ENCODE results near the gene SLAIN2. TPM values are rescaled to one million over a fixed set of nuclear protein-coding genes. Genes with fewer than 3 reads are reported as not detected.

SLAIN2 gene
- total RNA-seq, 1 experiment from 2014 or later: 81.6 TPM

DNA sequence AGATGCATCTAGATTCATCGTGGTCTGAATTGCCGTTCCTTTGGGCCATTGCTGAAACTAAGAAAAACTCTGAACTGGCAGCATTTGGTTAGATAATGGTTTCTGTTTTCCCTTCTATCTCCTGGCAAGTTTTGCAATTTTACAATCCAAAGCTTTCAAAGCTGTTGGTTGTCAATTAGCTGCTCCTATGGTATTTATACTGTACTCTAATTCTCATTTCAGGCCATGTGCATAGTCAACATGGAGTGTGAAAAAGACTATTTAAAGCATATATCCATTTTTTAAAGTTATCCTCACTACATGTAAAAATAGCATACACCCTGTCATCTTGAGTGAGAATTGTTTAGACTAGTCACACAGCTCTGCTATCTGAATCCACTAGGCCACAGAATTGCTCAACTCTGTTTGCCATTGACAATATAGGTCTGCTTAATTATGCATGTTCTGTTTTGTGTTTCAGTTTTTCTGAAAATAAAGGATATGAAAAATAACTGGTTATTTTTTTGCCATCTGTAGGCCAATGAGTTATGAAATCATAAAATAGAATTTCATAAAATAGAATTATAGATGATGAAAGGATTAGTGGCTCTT lies 44.0 kb upstream of the SLAIN2 start:
- no TSS peak for BruUV-seq (replicated peaks)
- Mint-ChIP-seq H3K27ac (ENCODE audit: low read depth, unreplicated experiment) (no peak overlapping the region), H3K4me3 (ENCODE audit: unreplicated experiment) (no peak overlapping the region), H3K27me3 (ENCODE audit: insufficient read depth, unreplicated experiment) (no peaks in the 10 kb centered on the region), H3K36me3 (ENCODE audit: insufficient read depth, unreplicated experiment) (no peaks in the 10 kb centered on the region), H3K9me3 (ENCODE audit: unreplicated experiment) (no peaks in the 10 kb centered on the region), H3K4me1 (ENCODE audit: insufficient read depth, unreplicated experiment) (peaks cover 5% of the 10 kb centered on the region)
- ChIA-PET POLR2A (interaction anchor here (0.7 kb wide), 1 partner anchor 1369 kb away, joined by 3 read pairs; no protein-coding TSS in a partner anchor), CTCF (interaction anchor here (0.9 kb wide), 1 partner anchor 21 kb away, joined by 3 read pairs; no protein-coding TSS in a partner anchor)
- DNase-seq (ENCODE audit: unreplicated experiment): no peak
- intact Hi-C loops (cut with micrococcal nuclease): no loop called here
- TF ChIP-seq, protein P1, sequence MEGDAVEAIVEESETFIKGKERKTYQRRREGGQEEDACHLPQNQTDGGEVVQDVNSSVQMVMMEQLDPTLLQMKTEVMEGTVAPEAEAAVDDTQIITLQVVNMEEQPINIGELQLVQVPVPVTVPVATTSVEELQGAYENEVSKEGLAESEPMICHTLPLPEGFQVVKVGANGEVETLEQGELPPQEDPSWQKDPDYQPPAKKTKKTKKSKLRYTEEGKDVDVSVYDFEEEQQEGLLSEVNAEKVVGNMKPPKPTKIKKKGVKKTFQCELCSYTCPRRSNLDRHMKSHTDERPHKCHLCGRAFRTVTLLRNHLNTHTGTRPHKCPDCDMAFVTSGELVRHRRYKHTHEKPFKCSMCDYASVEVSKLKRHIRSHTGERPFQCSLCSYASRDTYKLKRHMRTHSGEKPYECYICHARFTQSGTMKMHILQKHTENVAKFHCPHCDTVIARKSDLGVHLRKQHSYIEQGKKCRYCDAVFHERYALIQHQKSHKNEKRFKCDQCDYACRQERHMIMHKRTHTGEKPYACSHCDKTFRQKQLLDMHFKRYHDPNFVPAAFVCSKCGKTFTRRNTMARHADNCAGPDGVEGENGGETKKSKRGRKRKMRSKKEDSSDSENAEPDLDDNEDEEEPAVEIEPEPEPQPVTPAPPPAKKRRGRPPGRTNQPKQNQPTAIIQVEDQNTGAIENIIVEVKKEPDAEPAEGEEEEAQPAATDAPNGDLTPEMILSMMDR (IDR thresholded peaks at IDR 0.05; ENCODE audit: unreplicated experiment): no peak

DNA sequence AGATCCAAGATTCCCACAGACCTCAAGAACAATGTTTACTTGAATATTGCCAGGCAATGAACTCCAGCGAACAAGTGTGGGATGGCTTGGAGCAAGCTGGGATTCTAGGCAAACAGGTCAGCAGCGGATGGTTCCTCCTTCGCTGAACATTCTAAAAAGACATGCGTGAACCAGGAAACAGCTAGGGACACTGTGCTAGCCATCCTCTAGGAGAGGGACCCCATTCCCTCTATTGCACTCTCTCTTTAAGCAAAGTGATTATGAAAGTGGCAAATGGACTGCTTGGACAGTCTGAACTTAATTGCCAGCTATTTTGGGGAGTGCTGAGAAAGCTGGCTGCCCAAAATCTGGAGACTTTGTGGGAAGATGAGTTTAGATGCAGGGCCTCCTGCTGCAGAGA lies 41.8 kb upstream of the SLAIN2 start:
- H3K4me1 Mint-ChIP-seq (ENCODE audit: insufficient read depth, unreplicated experiment): peaks cover 5% of the 10 kb centered on the region
- TF ChIP-seq, protein P1 (IDR thresholded peaks at IDR 0.05; ENCODE audit: unreplicated experiment): no peak
- no peaks in the 10 kb centered on the region for H3K36me3 Mint-ChIP-seq (ENCODE audit: insufficient read depth, unreplicated experiment)
- H3K27ac Mint-ChIP-seq (ENCODE audit: low read depth, unreplicated experiment): no peak overlapping the region
- DNase-seq (ENCODE audit: unreplicated experiment): no peak
- ChIA-PET POLR2A (interaction anchor here (1.3 kb wide), 1 partner anchor 9 kb away, joined by 4 read pairs; no protein-coding TSS in a partner anchor), CTCF (no interaction called here)
- H3K27me3 Mint-ChIP-seq (ENCODE audit: insufficient read depth, unreplicated experiment): no peaks in the 10 kb centered on the region
- no TSS peak for BruUV-seq (replicated peaks)
- intact Hi-C loops (cut with micrococcal nuclease): no loop called here
- H3K9me3 Mint-ChIP-seq (ENCODE audit: unreplicated experiment): no peaks in the 10 kb centered on the region
- H3K4me3 Mint-ChIP-seq (ENCODE audit: unreplicated experiment): no peak overlapping the region

DNA sequence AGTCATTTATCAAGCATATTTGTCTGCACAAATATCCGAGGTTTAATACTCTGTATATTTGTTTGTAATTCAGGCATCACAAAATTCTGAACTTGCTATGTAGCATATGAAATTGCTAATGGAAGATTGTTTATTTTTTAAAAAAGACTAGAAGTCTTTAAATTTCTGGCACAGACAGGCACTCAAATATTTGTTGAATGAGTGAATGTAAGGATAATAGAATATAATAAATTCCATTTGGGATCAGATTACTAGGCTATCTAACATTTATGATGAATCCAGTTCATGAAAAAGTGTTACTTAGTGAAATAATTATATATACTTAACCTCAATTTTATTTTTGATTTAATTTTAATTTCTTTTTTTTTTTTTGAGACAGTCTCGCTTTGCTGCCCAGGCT lies 41.3 kb upstream of the SLAIN2 start:
- no peaks in the 10 kb centered on the region for H3K36me3 Mint-ChIP-seq (ENCODE audit: insufficient read depth, unreplicated experiment)
- BruUV-seq (replicated peaks): no TSS peak
- intact Hi-C loops (cut with micrococcal nuclease): no loop called here
- ChIA-PET CTCF (no interaction called here), POLR2A (interaction anchor here (1.3 kb wide), 1 partner anchor 8 kb away, joined by 4 read pairs; no protein-coding TSS in a partner anchor)
- no peak overlapping the region for H3K27ac Mint-ChIP-seq (ENCODE audit: low read depth, unreplicated experiment)
- peaks cover 5% of the 10 kb centered on the region for H3K4me1 Mint-ChIP-seq (ENCODE audit: insufficient read depth, unreplicated experiment)
- H3K4me3 Mint-ChIP-seq (ENCODE audit: unreplicated experiment): no peak overlapping the region
- H3K27me3 Mint-ChIP-seq (ENCODE audit: insufficient read depth, unreplicated experiment): no peaks in the 10 kb centered on the region
- TF ChIP-seq, protein P1 (IDR thresholded peaks at IDR 0.05; ENCODE audit: unreplicated experiment): no peak
- no peak for DNase-seq (ENCODE audit: unreplicated experiment)
- no peaks in the 10 kb centered on the region for H3K9me3 Mint-ChIP-seq (ENCODE audit: unreplicated experiment)

DNA sequence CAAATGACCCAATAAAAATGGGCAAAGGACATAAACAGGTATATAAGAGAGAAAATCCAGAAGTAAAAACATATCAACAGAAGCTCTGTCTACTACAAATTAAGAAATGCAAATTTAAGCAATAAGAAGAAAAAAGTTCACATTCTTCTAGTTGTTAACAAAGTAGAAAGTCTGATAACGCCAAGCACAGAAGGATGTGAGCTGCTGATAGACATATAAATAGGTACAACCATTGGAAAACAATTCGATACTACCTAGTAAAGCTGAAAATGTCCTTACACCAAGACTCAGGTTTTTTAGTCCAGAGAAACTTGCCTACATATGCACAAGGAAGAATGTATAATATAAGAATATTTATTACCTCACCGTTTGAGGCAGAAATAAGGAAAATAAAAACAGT lies 35.8 kb upstream of the SLAIN2 start:
- BruUV-seq (replicated peaks): no TSS peak
- Mint-ChIP-seq H3K9me3 (ENCODE audit: unreplicated experiment) (no peaks in the 10 kb centered on the region), H3K4me1 (ENCODE audit: insufficient read depth, unreplicated experiment) (peaks cover 5% of the 10 kb centered on the region), H3K27ac (ENCODE audit: low read depth, unreplicated experiment) (no peak overlapping the region), H3K27me3 (ENCODE audit: insufficient read depth, unreplicated experiment) (no peaks in the 10 kb centered on the region), H3K36me3 (ENCODE audit: insufficient read depth, unreplicated experiment) (no peaks in the 10 kb centered on the region), H3K4me3 (ENCODE audit: unreplicated experiment) (no peak overlapping the region)
- POLR2A ChIA-PET: no interaction called here
- TF ChIP-seq, protein P1 (IDR thresholded peaks at IDR 0.05; ENCODE audit: unreplicated experiment): no peak
- intact Hi-C loops (cut with micrococcal nuclease): no loop called here
- CTCF ChIA-PET: no interaction called here
- DNase-seq (ENCODE audit: unreplicated experiment): no peak

Measured in MCF 10A (cell line).